Measurements from ENCODE around the gene MEF2A.

Gene MEF2A

GRCh38 chr15:99564221-99565048 is 1.3 kb upstream of the MEF2A start:
- no peak for DNase-seq

- DNase-seq = no peak
Measured at GRCh38 chr15:99565049-99565298, 810 bp upstream of the MEF2A start.

- DNase-seq = no peak
Measured at GRCh38 chr15:99566157-99566897, 543 bp downstream of the MEF2A start.

GRCh38 chr15:99568625-99569352 is 3.0 kb downstream of the MEF2A start:
- DNase-seq = no peak

GRCh38 chr15:99571299-99571698 is 5.5 kb downstream of the MEF2A start:
- DNase-seq = no peak

- no peak for DNase-seq
Measured at GRCh38 chr15:99574048-99574447, 8.3 kb downstream of the MEF2A start.

DNA sequence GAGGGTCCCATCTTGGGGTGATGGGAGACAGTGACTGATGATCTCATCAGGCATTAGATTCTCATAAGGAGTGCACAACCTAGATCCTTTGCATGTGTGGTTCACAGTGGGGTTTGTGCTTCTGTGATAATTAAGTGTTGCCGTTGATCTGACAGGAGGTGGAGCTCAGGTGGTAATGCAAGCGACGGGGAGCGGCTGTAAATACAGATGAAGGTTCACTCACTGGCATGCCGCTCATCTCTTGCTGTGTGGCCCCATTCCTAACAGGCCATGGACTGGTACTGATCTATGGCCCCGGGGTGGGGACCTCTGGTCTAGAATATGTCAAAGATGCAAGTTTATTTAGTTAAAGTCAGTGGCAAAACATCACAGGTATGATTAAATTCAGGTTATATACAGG is 8.7 kb downstream of the MEF2A start:
- DNase-seq = no peak

DNA sequence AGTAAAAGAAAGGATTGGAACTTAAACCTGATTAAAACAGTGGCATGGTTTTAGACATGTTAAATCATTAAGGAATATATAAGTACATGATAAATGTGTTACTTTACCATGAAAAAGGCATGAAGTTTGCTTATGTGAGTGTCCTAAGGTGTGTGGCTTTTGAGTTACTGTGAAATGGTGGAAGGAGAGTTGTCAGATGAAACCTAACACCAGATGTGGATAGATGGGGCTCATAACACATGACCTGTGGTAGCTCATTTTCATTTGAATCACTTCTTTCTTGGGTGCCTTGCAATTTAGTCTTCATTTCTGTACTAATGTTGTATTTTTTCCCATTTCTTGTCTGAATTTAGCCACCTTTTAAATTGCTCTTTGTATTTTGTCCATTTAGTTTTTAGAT is 13.0 kb downstream of the MEF2A start:
- no peak for DNase-seq

GRCh38 chr15:99580076-99580475 is 14.3 kb downstream of the MEF2A start:
- DNase-seq = no peak

- DNase-seq = no peak
Measured at GRCh38 chr15:99582508-99582960, 16.8 kb downstream of the MEF2A start.

DNA sequence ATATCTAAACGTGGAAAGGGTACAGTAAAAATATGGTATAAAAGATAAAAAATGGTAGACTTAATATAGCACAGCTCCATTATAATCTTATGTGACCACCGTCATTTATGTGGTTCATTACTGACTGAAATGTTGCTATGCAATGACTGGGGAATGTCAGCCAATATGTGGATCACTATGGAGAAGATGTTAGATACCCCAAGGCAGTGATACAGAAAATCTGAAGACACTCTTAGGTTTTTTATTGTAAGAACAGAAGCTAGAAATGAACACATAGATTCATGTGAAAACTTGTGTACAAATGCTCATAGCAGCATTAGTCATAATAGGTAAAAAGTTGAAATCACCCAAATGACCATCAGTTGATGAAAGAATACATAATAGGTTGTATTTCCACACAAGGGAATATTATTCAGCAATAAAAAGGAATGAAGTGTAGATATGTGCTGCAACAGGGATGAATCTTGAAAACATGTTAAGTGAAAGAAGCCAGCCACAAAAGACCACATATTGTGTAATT is 18.4 kb downstream of the MEF2A start:
- DNase-seq = no peak

DNA sequence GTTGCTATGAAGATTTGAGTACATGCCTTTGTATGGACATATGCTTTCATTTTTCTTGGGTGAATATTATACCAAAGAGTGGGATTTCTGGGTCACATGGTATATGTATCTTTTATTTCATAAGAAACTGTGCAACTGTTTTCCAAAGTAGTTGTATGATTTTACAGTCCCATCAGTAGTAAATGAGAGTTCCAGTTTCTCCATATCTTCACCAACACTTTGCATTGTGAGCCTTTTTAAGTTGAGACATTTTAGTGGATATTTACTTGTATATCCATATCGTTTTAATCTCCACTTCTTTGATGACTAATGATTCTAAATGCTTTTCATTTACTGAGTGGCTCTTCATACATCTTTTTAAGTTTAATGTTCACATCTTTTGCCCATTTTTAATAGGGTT is 20.3 kb downstream of the MEF2A start:
- no peak for DNase-seq

GRCh38 chr15:99589801-99590200 is 24.0 kb downstream of the MEF2A start:
- DNase-seq = no peak

- no peak for DNase-seq
Measured at GRCh38 chr15:99590913-99591646, 25.3 kb downstream of the MEF2A start.

DNA sequence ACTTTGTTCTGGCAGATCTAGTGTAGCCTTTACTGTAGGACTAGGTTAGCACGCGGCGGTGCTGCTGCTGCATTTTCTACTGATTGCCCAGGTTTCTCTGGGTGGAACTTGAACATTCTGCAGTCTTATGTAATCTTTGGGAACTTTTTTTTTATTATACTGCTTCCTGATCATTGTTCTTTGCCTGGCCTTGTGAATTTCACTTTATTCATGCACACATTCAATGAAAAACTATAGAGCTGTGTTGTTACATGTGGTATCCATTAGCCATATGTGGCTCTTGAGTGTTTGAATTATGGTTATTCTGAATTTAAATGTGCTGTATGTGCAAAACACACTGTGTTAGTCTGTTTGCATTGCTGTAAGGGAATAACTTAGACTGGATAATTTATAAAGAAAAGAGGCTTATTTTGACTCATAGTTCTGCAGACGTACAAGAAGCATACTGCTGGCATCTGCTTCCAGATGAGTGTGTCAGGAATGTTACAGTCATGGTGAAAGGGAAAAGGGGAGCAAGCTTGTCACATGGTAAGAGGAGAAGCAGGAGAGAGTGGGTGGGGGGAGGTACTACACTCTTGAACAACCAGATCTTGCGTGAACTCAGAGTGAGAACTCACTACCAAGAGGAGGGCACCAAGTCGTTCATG is 26.5 kb downstream of the MEF2A start:
- DNase-seq = no peak

- no peak for DNase-seq
Measured at GRCh38 chr15:99593070-99593469, 27.3 kb downstream of the MEF2A start.

DNA sequence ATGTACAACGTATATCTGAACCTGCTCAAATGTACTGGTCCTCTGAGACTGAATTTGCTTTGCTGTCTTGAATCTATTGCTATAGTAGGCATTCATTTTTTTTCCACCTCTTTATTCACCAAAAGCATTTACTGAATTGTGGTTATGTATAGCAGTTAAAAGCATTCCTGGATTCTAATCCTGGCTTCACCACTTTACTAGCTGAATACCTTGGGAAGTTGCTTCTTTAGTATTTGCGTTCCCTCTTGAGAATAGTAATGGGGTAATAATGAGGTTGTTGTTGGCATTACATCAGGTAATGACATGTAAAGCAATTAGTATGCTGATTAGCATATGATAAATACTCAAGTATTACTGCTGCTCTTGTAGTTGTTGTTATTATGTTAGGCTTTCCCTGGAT is 29.1 kb downstream of the MEF2A start:
- DNase-seq = no peak

GRCh38 chr15:99598296-99598695 is 32.5 kb downstream of the MEF2A start:
- no peak for DNase-seq

GRCh38 chr15:99603828-99604227 is 38.0 kb downstream of the MEF2A start:
- no peak for DNase-seq

GRCh38 chr15:99604865-99605264 is 39.1 kb downstream of the MEF2A start:
- no peak for DNase-seq

- no peak for DNase-seq
Measured at GRCh38 chr15:99605490-99605931, 39.7 kb downstream of the MEF2A start.

DNA sequence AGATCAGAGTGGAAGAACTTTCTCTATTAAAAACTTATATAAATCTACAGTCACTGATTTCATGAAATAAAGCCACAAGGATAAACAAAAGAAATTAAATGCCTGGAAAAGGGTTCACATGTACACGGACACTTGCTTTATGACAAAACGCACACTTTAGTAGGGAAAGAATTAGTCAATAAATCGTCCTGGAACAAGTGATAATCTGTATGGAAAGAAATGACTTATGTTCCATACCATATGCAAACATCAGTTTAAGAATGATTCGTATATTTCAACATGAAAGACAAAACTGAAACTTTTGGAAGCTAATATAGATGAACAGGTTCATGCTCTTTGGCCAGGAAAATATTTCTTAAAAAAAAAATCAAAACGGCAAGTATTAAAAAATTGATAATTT is 40.2 kb downstream of the MEF2A start:
- DNase-seq = no peak

Measured in effector CD4-positive, alpha-beta T cell (primary cell).